Measurements from ENCODE around the gene GNG14.
"Not testable (repeated sequence)": the region's sequence is repeated elsewhere in the genome, so short reads cannot be mapped to it uniquely, and the experiment has no call there.

The GNG14 gene

GRCh38 chr19:12687496-12688196, at the start of gene GNG14:
Gene GNG14 (plus strand): TSS chr19:12687998. CDS start chr19:12688049, 51 bp downstream.
- FAIRE-seq, result no peak

GRCh38 chr19:12638611-12639182, 49.1 kb upstream of the GNG14 start:
- FAIRE-seq, result no peak

GRCh38 chr19:12639901-12640613, 47.7 kb upstream of the GNG14 start:
- no peak for FAIRE-seq

GRCh38 chr19:12641456-12641855, 46.3 kb upstream of the GNG14 start:
- FAIRE-seq, result no peak

- FAIRE-seq, result no peak
Measured at GRCh38 chr19:12642506-12642905, 45.3 kb upstream of the GNG14 start.

- not testable (repeated sequence) for FAIRE-seq
Measured at GRCh38 chr19:12643716-12644115, 44.1 kb upstream of the GNG14 start.

- FAIRE-seq, result no peak
Measured at GRCh38 chr19:12646551-12646950, 41.2 kb upstream of the GNG14 start.

GRCh38 chr19:12647047-12647446, 40.8 kb upstream of the GNG14 start:
- FAIRE-seq, result no peak

GRCh38 chr19:12647490-12648071, 40.2 kb upstream of the GNG14 start:
- FAIRE-seq, result no peak

GRCh38 chr19:12648088-12648487, 39.7 kb upstream of the GNG14 start:
- no peak for FAIRE-seq

- FAIRE-seq, result no peak
Measured at GRCh38 chr19:12649941-12650340, 37.9 kb upstream of the GNG14 start.

- no peak for FAIRE-seq
Measured at GRCh38 chr19:12652219-12652618, 35.6 kb upstream of the GNG14 start.

GRCh38 chr19:12655546-12655945, 32.3 kb upstream of the GNG14 start:
- FAIRE-seq, result no peak

GRCh38 chr19:12656899-12657571, 30.8 kb upstream of the GNG14 start:
- no peak for FAIRE-seq

GRCh38 chr19:12657966-12658365, 29.8 kb upstream of the GNG14 start:
- no peak for FAIRE-seq

GRCh38 chr19:12660980-12661379, 26.8 kb upstream of the GNG14 start:
- no peak for FAIRE-seq

GRCh38 chr19:12664406-12665280, 23.2 kb upstream of the GNG14 start:
- no peak for FAIRE-seq

GRCh38 chr19:12665281-12665573, 22.6 kb upstream of the GNG14 start:
- no peak for FAIRE-seq

GRCh38 chr19:12665671-12666264, 22.0 kb upstream of the GNG14 start:
- no peak for FAIRE-seq

- no peak for FAIRE-seq
Measured at GRCh38 chr19:12666265-12667048, 21.3 kb upstream of the GNG14 start, which contains the start of the genes MAN2B1 and WDR83. Gene MAN2B1 (minus strand): TSS chr19:12666742. CDS start chr19:12666701, 41 bp downstream. Gene WDR83 (plus strand): TSS chr19:12666807. CDS start chr19:12669791, 2,984 bp downstream.
